Measurements from ENCODE around the gene SLC44A5.

- no peak for TF ChIP-seq CTCF (conservative IDR thresholded peaks at IDR 0.05; ENCODE audit: low read length)
- no peak for TF ChIP-seq EZH2phosphoT487 (IDR thresholded peaks at IDR 0.05; ENCODE audit: borderline replicate concordance)
Measured at GRCh38 chr1:75583282-75583681, 27.6 kb downstream of the SLC44A5 start.
